Panc1 (cell line): ENCODE data around the gene PLXNC1. TPM values are rescaled to one million over a fixed set of nuclear protein-coding genes. Genes with fewer than 3 reads are reported as not detected.
"Not testable (repeated sequence)": the region's sequence is repeated elsewhere in the genome, so short reads cannot be mapped to it uniquely, and the experiment has no call there.

ENCODE experiments used
- ATAC-seq: fragments of 200-7000 bp; cut with Tn5 transposase; 2 replicates; pipeline ENCODE4 v1.9.1; 2020; ENCODE audit warnings: mild to moderate bottlenecking, moderate library complexity
- BruUV-seq: library from RNA; stranded (reverse); fragments of 400-500 nt; replicated peaks from 2 replicates; lab custom pipeline; 2021; lab: Mats Ljungman, UMichigan
- CTCF ChIA-PET: fragments of 300-600 bp; sonication (Branson Sonifier 250); formaldehyde crosslinking; loops from one replicate; lab custom pipeline; 2022; ENCODE audit warnings: antibody characterized with exemption; lab: Charles Lee
- POLR2A ChIA-PET: fragments of 300-600 bp; sonication (Branson Sonifier 250); formaldehyde crosslinking; loops from one replicate; lab custom pipeline; 2022; ENCODE audit warnings: antibody characterized with exemption; lab: Charles Lee
- DNase-seq: peaks from one replicate; pipeline ENCODE4 v3.0.0-alpha.2; 2010; ENCODE audit warnings: low read depth, low spot score
- H3K27ac ChIP-seq: 2 replicates; pipeline ENCODE4 v1.5.1; 2011; ENCODE audit warnings: mild to moderate bottlenecking, low read length, inconsistent platforms
- H3K27me3 ChIP-seq: fragments of 200-500 bp; sonication (Bioruptor generic); 2 replicates; pipeline ENCODE4 v1.6.0; 2014; ENCODE audit warnings: low read length, inconsistent platforms; ENCODE audit not compliant: control insufficient read depth, insufficient read depth
- H3K36me3 ChIP-seq: fragments of 200-500 bp; sonication (Bioruptor generic); 2 replicates; pipeline ENCODE4 v1.5.1; 2014; ENCODE audit warnings: inconsistent platforms, mild to moderate bottlenecking, low read length, moderate library complexity; ENCODE audit not compliant: control insufficient read depth, insufficient read depth
- H3K4me1 ChIP-seq: 2 replicates; pipeline ENCODE4 v1.5.1; 2011; ENCODE audit warnings: inconsistent platforms, mild to moderate bottlenecking, low read length, moderate library complexity; ENCODE audit not compliant: control insufficient read depth, insufficient read depth
- H3K4me3 ChIP-seq, 2 experiments: 2 replicates each; pipeline ENCODE4 v1.5.1; 2011 to 2012; ENCODE audit warnings: low read depth in 2 of 2, low read length in 2 of 2, mild to moderate bottlenecking in 2 of 2, inconsistent platforms in 1 of 2, moderate library complexity in 1 of 2
- H3K9me3 ChIP-seq: fragments of 200-500 bp; sonication (Bioruptor generic); 2 replicates; pipeline ENCODE4 v1.5.1; 2014; ENCODE audit warnings: low read depth, mild to moderate bottlenecking, inconsistent platforms, low read length, moderate library complexity; ENCODE audit not compliant: control insufficient read depth, insufficient read depth
- CTCF ChIP-seq: fragments of 450-650 bp; IDR thresholded peaks from 2 replicates; pipeline ENCODE4 v1.5.1; 2017; ENCODE audit warnings: mild to moderate bottlenecking
- POLR2AphosphoS5 ChIP-seq: IDR thresholded peaks from 2 replicates; pipeline ENCODE4 v1.6.1; 2012; ENCODE audit warnings: mild to moderate bottlenecking, low read depth, low read length, moderate library complexity
- REST ChIP-seq, 2 experiments: IDR thresholded peaks; 2 replicates each; pipeline ENCODE4 v1.6.1; 2011 to 2012; ENCODE audit warnings: low read depth in 2 of 2, control low read depth in 1 of 2, low read length in 1 of 2, mild to moderate bottlenecking in 1 of 2, moderate library complexity in 1 of 2; ENCODE audit not compliant: insufficient read depth in 1 of 2
- SIN3A ChIP-seq: IDR thresholded peaks from 2 replicates; pipeline ENCODE4 v1.6.1; 2012; ENCODE audit warnings: low read depth, mild to moderate bottlenecking, low read length, moderate library complexity, borderline replicate concordance; ENCODE audit not compliant: insufficient read depth
- TCF7L2 ChIP-seq: IDR thresholded peaks from 2 replicates; pipeline ENCODE4 v1.6.1; 2011; ENCODE audit warnings: mild to moderate bottlenecking, low read depth, low read length, inconsistent platforms
- in situ Hi-C: cut with HindIII; loops from 2 replicates; pipeline ENCODE4 v1.10.0; 2016; ENCODE audit warnings: low sequenced_read_pairs, low pct_unique_long_range_greater_than_20kb
- intact Hi-C: fragments of 100-400 bp; cut with micrococcal nuclease; formaldehyde crosslinking; loops from one replicate; pipeline ENCODE4 v1.10.0; 2022; ENCODE audit not compliant: unreplicated experiment
- total RNA-seq: library from RNA; stranded (reverse); gene quantifications from one replicate; pipeline ENCODE4 v1.2.1, GENCODE V29; 2021; ENCODE audit not compliant: unreplicated experiment

PLXNC1 gene
- total RNA-seq, 1 experiment from 2014 or later, result 0.57 TPM

GRCh38 chr12:94312378-94312777 is 164.0 kb downstream of the PLXNC1 start:
- in situ Hi-C loops (no loop called here), intact Hi-C loops (no loop called here)
- Histone ChIP-seq H3K4me3 (no peak overlapping the region), H3K27ac (no peak overlapping the region), H3K27me3 (no peaks in the 10 kb centered on the region), H3K36me3 (peaks cover 13% of the 10 kb centered on the region; the same call in 1 of the 2 replicates), H3K9me3 (no peaks in the 10 kb centered on the region), H3K4me1 (no peaks in the 10 kb centered on the region)
- POLR2A ChIA-PET, result no interaction called here
- ATAC-seq (no peak), DNase-seq (no peak)
- no TSS peak for BruUV-seq
- CTCF ChIA-PET, result no interaction called here
- no peak for TF ChIP-seq REST (IDR thresholded peaks at IDR 0.05; ENCODE audit: insufficient read depth in 1 of 2, low read depth in 2 of 2, low read length in 1 of 2)
- no peak for TF ChIP-seq CTCF
- no peak for TF ChIP-seq TCF7L2
- no peak for TF ChIP-seq SIN3A
- no peak for TF ChIP-seq POLR2AphosphoS5

GRCh38 chr12:94316600-94316999 is 168.2 kb downstream of the PLXNC1 start:
- in situ Hi-C loops, CTCF ChIA-PET, H3K27me3 ChIP-seq, intact Hi-C loops, POLR2A ChIA-PET, H3K9me3 ChIP-seq, BruUV-seq, H3K4me3 ChIP-seq, DNase-seq, H3K27ac ChIP-seq, H3K36me3 ChIP-seq, H3K4me1 ChIP-seq, ATAC-seq: not testable (repeated sequence)

GRCh38 chr12:94318181-94318580 is 169.8 kb downstream of the PLXNC1 start:
- Histone ChIP-seq H3K27me3 (no peaks in the 10 kb centered on the region), H3K27ac (no peak overlapping the region), H3K9me3 (peaks cover 5% of the 10 kb centered on the region; the same call in 1 of the 2 replicates), H3K36me3 (no peaks in the 10 kb centered on the region), H3K4me3 (no peak overlapping the region), H3K4me1 (no peaks in the 10 kb centered on the region)
- POLR2A ChIA-PET, result no interaction called here
- CTCF ChIA-PET, result no interaction called here
- BruUV-seq, result no TSS peak
- no peak for DNase-seq
- no peak for ATAC-seq
- intact Hi-C loops (no loop called here), in situ Hi-C loops (no loop called here)
- TF ChIP-seq REST (IDR thresholded peaks at IDR 0.05; ENCODE audit: insufficient read depth in 1 of 2, low read depth in 2 of 2, low read length in 1 of 2), result no peak
- TF ChIP-seq TCF7L2, result no peak
- TF ChIP-seq CTCF, result no peak
- TF ChIP-seq SIN3A, result no peak
- TF ChIP-seq POLR2AphosphoS5, result no peak
